Ammon's horn (tissue), 1 donor: ENCODE results near the gene PRDM16.

Experiments used
- DNase-seq: peaks from one replicate; pipeline ENCODE4 v3.0.0-alpha.2; 2016; ENCODE audit warnings: low spot score

Gene PRDM16

GRCh38 chr1:3183411-3183810 lies 114.4 kb downstream of the PRDM16 start:
- DNase-seq = no peak

GRCh38 chr1:3183813-3184212 lies 114.8 kb downstream of the PRDM16 start:
- DNase-seq = no peak

- no peak for DNase-seq
Measured at GRCh38 chr1:3184666-3185065, 115.7 kb downstream of the PRDM16 start.

GRCh38 chr1:3185896-3186525 lies 117.0 kb downstream of the PRDM16 start:
- DNase-seq = no peak

- DNase-seq = no peak
Measured at GRCh38 chr1:3186526-3186921, 117.5 kb downstream of the PRDM16 start.

GRCh38 chr1:3187415-3188149 lies 118.6 kb downstream of the PRDM16 start:
- DNase-seq = no peak

- DNase-seq = no peak
Measured at GRCh38 chr1:3188150-3188971, 119.4 kb downstream of the PRDM16 start.

- no peak for DNase-seq
Measured at GRCh38 chr1:3190256-3191041, 121.4 kb downstream of the PRDM16 start.

- no peak for DNase-seq
Measured at GRCh38 chr1:3192361-3192760, 123.4 kb downstream of the PRDM16 start.

- no peak for DNase-seq
Measured at GRCh38 chr1:3192825-3193224, 123.8 kb downstream of the PRDM16 start.

- DNase-seq = no peak
Measured at GRCh38 chr1:3193811-3194210, 124.8 kb downstream of the PRDM16 start.

- DNase-seq = no peak
Measured at GRCh38 chr1:3194760-3195479, 125.9 kb downstream of the PRDM16 start.

GRCh38 chr1:3195480-3195815 lies 126.4 kb downstream of the PRDM16 start:
- DNase-seq = no peak

- DNase-seq = no peak
Measured at GRCh38 chr1:3195966-3196515, 127.0 kb downstream of the PRDM16 start.

- no peak for DNase-seq
Measured at GRCh38 chr1:3196577-3197245, 127.7 kb downstream of the PRDM16 start.

GRCh38 chr1:3197781-3198316 lies 128.8 kb downstream of the PRDM16 start:
- DNase-seq = no peak

- DNase-seq = no peak
Measured at GRCh38 chr1:3198371-3199271, 129.6 kb downstream of the PRDM16 start.

GRCh38 chr1:3204725-3205124 lies 135.7 kb downstream of the PRDM16 start:
- no peak for DNase-seq

- DNase-seq = no peak
Measured at GRCh38 chr1:3205815-3206214, 136.8 kb downstream of the PRDM16 start.
